SK-N-SH (cell line): ENCODE results near the gene ENTPD1. TPM values are rescaled to one million over a fixed set of nuclear protein-coding genes. Genes with fewer than 3 reads are reported as not detected.

ENCODE experiments used
- CTCF ChIA-PET: fragments of 300-600, 350-600 bp; formaldehyde crosslinking; extraction: SDS; loops from one replicate; lab custom pipeline; 2021; lab: Yijun Ruan, JAX
- POLR2A ChIA-PET: fragments of 350-600 bp; sonication (Branson Sonifier 250); formaldehyde crosslinking; extraction: SDS; loops from one replicate; lab custom pipeline; 2020; ENCODE audit warnings: antibody characterized with exemption, inconsistent platforms; lab: Yijun Ruan, JAX
- DNase-seq: peaks from one replicate; pipeline ENCODE4 v3.0.0; 2012
- H2AFZ ChIP-seq: fragments of 200-600 bp; sonication (generic); 2 replicates; pipeline ENCODE4 v1.8.1; 2016; ENCODE audit warnings: antibody characterized with exemption, mild to moderate bottlenecking, low read depth
- H3F3A ChIP-seq: fragments of 200-600 bp; sonication (generic); replicated peaks from 2 replicates; pipeline ENCODE3; 2016; ENCODE audit warnings: antibody characterized with exemption, mild to moderate bottlenecking; ENCODE audit not compliant: insufficient read depth
- H3K27ac ChIP-seq, 2 experiments: fragments of 200-500 bp in 1 of 2; fragments of 200-600 bp in 1 of 2; sonication (Bioruptor generic) in 1 of 2; sonication (generic), shearing (Covaris generic) in 1 of 2; 2 replicates each; pipeline versions ENCODE4 v1.5.1 to v1.6.1; 2014 to 2016; ENCODE audit warnings: low read depth in 2 of 2, inconsistent platforms in 1 of 2, low read length in 1 of 2, mild to moderate bottlenecking in 1 of 2, mixed read lengths in 1 of 2
- H3K27me3 ChIP-seq: fragments of 200-600 bp; sonication (generic), shearing (Covaris generic); 2 replicates; pipeline ENCODE4 v1.6.1; 2016; ENCODE audit warnings: mixed run types; ENCODE audit not compliant: insufficient read depth
- H3K36me3 ChIP-seq, 2 experiments: fragments of 200-500 bp in 1 of 2; fragments of 200-600 bp in 1 of 2; sonication (Bioruptor generic) in 1 of 2; sonication (generic) in 1 of 2; replicated peaks in 1 of 2; 2 replicates each; pipeline versions ENCODE3 to v1.5.1; 2014 to 2016; ENCODE audit warnings: low read length in 1 of 2, mild to moderate bottlenecking in 1 of 2; ENCODE audit not compliant: insufficient read depth in 2 of 2, control insufficient read depth in 1 of 2
- H3K4me1 ChIP-seq, 2 experiments: fragments of 200-500 bp in 1 of 2; fragments of 200-600 bp in 1 of 2; sonication (Bioruptor generic) in 1 of 2; sonication (generic), shearing (Covaris generic) in 1 of 2; 2 replicates each; pipeline versions ENCODE4 v1.5.1 to v1.6.1; 2014 to 2016; ENCODE audit warnings: low read depth in 1 of 2, low read length in 1 of 2, mixed run types in 1 of 2; ENCODE audit not compliant: insufficient read depth in 2 of 2, control insufficient read depth in 1 of 2
- H3K4me2 ChIP-seq: fragments of 200-600 bp; sonication (generic), shearing (Covaris generic); 2 replicates; pipeline ENCODE4 v1.6.1; 2017; ENCODE audit warnings: mixed run types
- H3K4me3 ChIP-seq, 2 experiments: fragments of 200-500 bp in 1 of 2; fragments of 200-600 bp in 1 of 2; sonication (Bioruptor generic) in 1 of 2; sonication (generic), shearing (Covaris generic) in 1 of 2; 2 replicates each; pipeline versions ENCODE4 v1.5.1 to v1.8.1; 2014 to 2016; ENCODE audit warnings: low read depth in 2 of 2, inconsistent platforms in 1 of 2, low read length in 1 of 2, mild to moderate bottlenecking in 1 of 2, mixed read lengths in 1 of 2, moderate library complexity in 1 of 2
- H3K79me2 ChIP-seq: fragments of 200-600 bp; sonication (generic); 2 replicates; pipeline ENCODE4 v1.8.1; 2017; ENCODE audit warnings: mild to moderate bottlenecking; ENCODE audit not compliant: insufficient read depth
- H3K9ac ChIP-seq: fragments of 200-600 bp; sonication (generic); 2 replicates; pipeline ENCODE4 v1.6.1; 2017; ENCODE audit warnings: mixed run types
- H3K9me2 ChIP-seq: fragments of 200-600 bp; sonication (generic); 2 replicates; pipeline ENCODE4 v1.6.1; 2017; ENCODE audit warnings: mixed run types
- H3K9me3 ChIP-seq: fragments of 200-600 bp; sonication (generic); 2 replicates; pipeline ENCODE4 v1.6.1; 2017; ENCODE audit warnings: mixed run types, mild to moderate bottlenecking, moderate library complexity
- H4K20me1 ChIP-seq: fragments of 200-600 bp; sonication (generic); 2 replicates; pipeline ENCODE4 v1.6.1; 2017; ENCODE audit warnings: mild to moderate bottlenecking, mixed run types; ENCODE audit not compliant: insufficient read depth
- CHD2 ChIP-seq: fragments of 150-350 bp; IDR thresholded peaks from 2 replicates; pipeline ENCODE4 v1.6.1; 2018; ENCODE audit warnings: low read length; ENCODE audit not compliant: partially characterized antibody
- EP300 ChIP-seq, 2 experiments: IDR thresholded peaks; 2 replicates each; pipeline versions ENCODE4 v1.4.0 to v1.6.1; 2012; ENCODE audit warnings: borderline replicate concordance in 1 of 2, low read depth in 1 of 2, low read length in 1 of 2
- FOSL2 ChIP-seq: IDR thresholded peaks from 2 replicates; pipeline ENCODE4 v1.4.0; 2012; ENCODE audit warnings: low read depth, mild to moderate bottlenecking, moderate library complexity, borderline replicate concordance
- FOXJ3 ChIP-seq: sonication (generic); formaldehyde crosslinking; IDR thresholded peaks from 2 replicates; pipeline ENCODE4 v1.5.1; 2020; ENCODE audit warnings: mild to moderate bottlenecking, missing genetic modification reagents
- FOXM1 ChIP-seq: IDR thresholded peaks from 2 replicates; pipeline ENCODE4 v1.4.0; 2012; ENCODE audit warnings: low read depth, mild to moderate bottlenecking
- GATA2 ChIP-seq: sonication (generic); formaldehyde crosslinking; IDR thresholded peaks from 2 replicates; pipeline ENCODE4 v1.5.0; 2020; ENCODE audit warnings: mild to moderate bottlenecking, missing genetic modification reagents
- JUND ChIP-seq: IDR thresholded peaks from 2 replicates; pipeline ENCODE4 v1.4.0; 2012
- MAX ChIP-seq: IDR thresholded peaks from 2 replicates; pipeline ENCODE4 v1.4.0; 2012; ENCODE audit warnings: low read depth
- MXI1 ChIP-seq: IDR thresholded peaks from 2 replicates; pipeline ENCODE4 v1.6.1; 2012; ENCODE audit warnings: mild to moderate bottlenecking, low read depth, low read length, improper control_type of control experiment
- NFIC ChIP-seq: IDR thresholded peaks from 2 replicates; pipeline ENCODE4 v1.4.0; 2012; ENCODE audit warnings: borderline replicate concordance
- RCOR1 ChIP-seq: fragments of 150-350 bp; IDR thresholded peaks from 2 replicates; pipeline ENCODE4 v1.6.1; 2017; ENCODE audit warnings: antibody characterized with exemption, low read length
- REST ChIP-seq: IDR thresholded peaks from 2 replicates; pipeline ENCODE4 v1.6.1; 2012; ENCODE audit warnings: mild to moderate bottlenecking, low read depth, low read length, moderate library complexity
- RFX5 ChIP-seq: IDR thresholded peaks from 2 replicates; pipeline ENCODE4 v1.6.1; 2012; ENCODE audit warnings: mild to moderate bottlenecking, improper control_type of control experiment, low read length
- RXRA ChIP-seq: IDR thresholded peaks from 2 replicates; pipeline ENCODE4 v1.4.0; 2012; ENCODE audit warnings: low read depth, mild to moderate bottlenecking, borderline replicate concordance
- SIN3A ChIP-seq: IDR thresholded peaks from 2 replicates; pipeline ENCODE4 v1.6.1; 2012; ENCODE audit warnings: low read depth, mild to moderate bottlenecking, low read length, moderate library complexity, borderline replicate concordance
- TAF1 ChIP-seq: IDR thresholded peaks from 2 replicates; pipeline ENCODE4 v1.6.1; 2012; ENCODE audit warnings: low read depth, mild to moderate bottlenecking, low read length, moderate library complexity, borderline replicate concordance
- USF1 ChIP-seq: IDR thresholded peaks from 2 replicates; pipeline ENCODE4 v1.4.0; 2012; ENCODE audit warnings: low read depth, borderline replicate concordance
- USF2 ChIP-seq: fragments of 150-350 bp; IDR thresholded peaks from 2 replicates; pipeline ENCODE4 v1.6.1; 2017; ENCODE audit warnings: antibody characterized with exemption, low read length, low read depth, borderline replicate concordance
- WGBS: methylation state at CpG from one replicate; pipeline ENCODE4 v1.1.6; 2017; ENCODE audit warnings: low lambda C conversion rate; 5-methylcytosine and 5-hydroxymethylcytosine counted together
- polyA plus RNA-seq, 3 experiments: library from polyadenylated mRNA; depleted of rRNA; stranded (reverse); fragments of >200 nt; gene quantifications; 2 replicates each; pipeline ENCODE4 v1.2.3, GENCODE V29; 2012

Gene ENTPD1
- polyA plus RNA-seq, 1 of the 3 experiments (the other 2 are of a cell fraction), result 0.02 TPM

GRCh38 chr10:95789902-95790301 is 33.9 kb downstream of the ENTPD1 start:
- peaks cover 6% of the 10 kb centered on the region for H3F3A ChIP-seq
- H3K27me3 ChIP-seq, result no peaks in the 10 kb centered on the region
- DNase-seq, result no peak
- no peak overlapping the region for H3K9ac ChIP-seq
- TF ChIP-seq TAF1, result no peak
- TF ChIP-seq SIN3A, result no peak
- no peak for TF ChIP-seq FOXJ3 (CRISPR knock-in tag)
- TF ChIP-seq EP300 (IDR thresholded peaks at IDR 0.05; ENCODE audit: borderline replicate concordance in 1 of 2, low read depth in 1 of 2, low read length in 1 of 2), result no peak
- TF ChIP-seq RXRA, result no peak
- no peak for TF ChIP-seq FOXM1
- no peak for TF ChIP-seq RFX5
- no peak for TF ChIP-seq RCOR1
- no peak for TF ChIP-seq REST
- TF ChIP-seq USF1, result no peak
- H3K4me2 ChIP-seq, result no peak overlapping the region
- no peak overlapping the region for H3K27ac ChIP-seq
- H3K9me3 ChIP-seq, result no peaks in the 10 kb centered on the region
- no peaks in the 10 kb centered on the region for H3K79me2 ChIP-seq
- no peaks in the 10 kb centered on the region for H3K36me3 ChIP-seq
- H3K4me3 ChIP-seq, result no peak overlapping the region
- POLR2A ChIA-PET, result no interaction called here
- H3K9me2 ChIP-seq, result no peaks in the 10 kb centered on the region
- no peaks in the 10 kb centered on the region for H4K20me1 ChIP-seq
- H2AFZ ChIP-seq, result no peak overlapping the region
- CTCF ChIA-PET, result interaction anchor here (1.0 kb wide), 1 partner anchor 23 kb away, joined by 3 read pairs; no protein-coding TSS in a partner anchor
- WGBS, result 26% methylated on average over 3 of the region's 3 CpGs
- H3K4me1 ChIP-seq, result peaks cover 0 to 24% of the 10 kb centered on the region in 2 experiments; a peak in 1 of 4 replicates

- no peaks in the 10 kb centered on the region for H3K9me2 ChIP-seq
- H3K4me2 ChIP-seq, result no peak overlapping the region
Observed at GRCh38 chr10:95790982-95791381, 35.0 kb downstream of the ENTPD1 start.

More at GRCh38 chr10:95790982-95791381, 35.0 kb downstream of the ENTPD1 start:
- Histone ChIP-seq H3K79me2 (no peaks in the 10 kb centered on the region), H3F3A (peaks cover 6% of the 10 kb centered on the region), H3K27ac (no peak overlapping the region), H3K36me3 (no peaks in the 10 kb centered on the region), H3K9ac (no peak overlapping the region), H4K20me1 (no peaks in the 10 kb centered on the region), H2AFZ (no peak overlapping the region), H3K4me3 (no peak overlapping the region), H3K4me1 (peaks cover 0 to 24% of the 10 kb centered on the region in 2 experiments; a peak in 1 of 4 replicates), H3K27me3 (no peaks in the 10 kb centered on the region), H3K9me3 (no peaks in the 10 kb centered on the region)
- TF ChIP-seq GATA2 (CRISPR knock-in tag) (no peak), MXI1 (no peak), SIN3A (no peak), FOSL2 (no peak), USF2 (no peak), JUND (no peak), USF1 (no peak), TAF1 (no peak), MAX (no peak), CHD2 (no peak), NFIC (no peak), RXRA (no peak), FOXJ3 (CRISPR knock-in tag) (no peak)
- no peak for DNase-seq
- WGBS, result 51% methylated on average over 3 of the region's 3 CpGs
- ChIA-PET POLR2A (no interaction called here), CTCF (no interaction called here)
